Measurements from ENCODE around the gene PRKAG1.

PRKAG1 gene

GRCh38 chr12:49049566-49050224 is 31.1 kb upstream of the PRKAG1 start:
- no peak for DNase-seq

GRCh38 chr12:49048953-49049352 is 30.4 kb upstream of the PRKAG1 start:
- no peak for DNase-seq

- DNase-seq: no peak
Measured at GRCh38 chr12:49046129-49046895, 27.7 kb upstream of the PRKAG1 start.

- no peak for DNase-seq
Measured at GRCh38 chr12:49044660-49045059, 26.1 kb upstream of the PRKAG1 start.

- DNase-seq: peak in 1 of 2 experiments; percentile 34
Measured at GRCh38 chr12:49043856-49044258, 25.3 kb upstream of the PRKAG1 start.

- no peak for DNase-seq
Measured at GRCh38 chr12:49043241-49043640, 24.7 kb upstream of the PRKAG1 start.

- no peak for DNase-seq
Measured at GRCh38 chr12:49041881-49042484, 23.4 kb upstream of the PRKAG1 start.

GRCh38 chr12:49041036-49041880 is 22.7 kb upstream of the PRKAG1 start:
- DNase-seq: no peak

GRCh38 chr12:49040364-49040855 is 21.8 kb upstream of the PRKAG1 start:
- no peak for DNase-seq

- DNase-seq: no peak
Measured at GRCh38 chr12:49039421-49040363, 21.1 kb upstream of the PRKAG1 start.

- DNase-seq: no peak
Measured at GRCh38 chr12:49038291-49038955, 19.8 kb upstream of the PRKAG1 start.

GRCh38 chr12:49037947-49038237 is 19.3 kb upstream of the PRKAG1 start:
- no peak for DNase-seq

- no peak for DNase-seq
Measured at GRCh38 chr12:49037111-49037946, 18.8 kb upstream of the PRKAG1 start.

- DNase-seq: no peak
Measured at GRCh38 chr12:49036029-49036428, 17.5 kb upstream of the PRKAG1 start.

GRCh38 chr12:49034286-49034622 is 15.7 kb upstream of the PRKAG1 start:
- no peak for DNase-seq

GRCh38 chr12:49033611-49034285 is 15.2 kb upstream of the PRKAG1 start:
- no peak for DNase-seq

- no peak for DNase-seq
Measured at GRCh38 chr12:49032679-49033447, 14.3 kb upstream of the PRKAG1 start.

GRCh38 chr12:49032276-49032675 is 13.7 kb upstream of the PRKAG1 start:
- DNase-seq: no peak

GRCh38 chr12:49031573-49032161 is 13.1 kb upstream of the PRKAG1 start:
- no peak for DNase-seq

Data from SW 1271 (cell line).